IPS DF 19.7 (cell line): ENCODE results near the gene ACE.

ENCODE experiments used
- DNase-seq: peaks from one replicate; pipeline ENCODE4 v3.0.0-alpha.2; 2013; ENCODE audit warnings: low read depth, low spot score

ACE gene

GRCh38 chr17:63476854-63477479 lies at the start of gene ACE:
Gene ACE (plus strand): TSS chr17:63477061. CDS start chr17:63477095, 34 bp downstream.
- DNase-seq: no peak

GRCh38 chr17:63429766-63430165 lies 47.1 kb upstream of the ACE start:
- DNase-seq: no peak

GRCh38 chr17:63430223-63430622 lies 46.6 kb upstream of the ACE start:
- no peak for DNase-seq

- DNase-seq: no peak
These were observed 45.3 kb upstream of the ACE start for GRCh38 chr17:63431618-63431938.

- DNase-seq: no peak
These were observed 44.7 kb upstream of the ACE start for GRCh38 chr17:63431939-63432804.

GRCh38 chr17:63433746-63434591 lies 42.9 kb upstream of the ACE start:
- no peak for DNase-seq

- DNase-seq: no peak
These were observed 41.8 kb upstream of the ACE start for GRCh38 chr17:63434951-63435571.

- no peak for DNase-seq
These were observed 41.0 kb upstream of the ACE start for GRCh38 chr17:63435681-63436522.

- no peak for DNase-seq
These were observed 40.2 kb upstream of the ACE start for GRCh38 chr17:63436523-63437110.

GRCh38 chr17:63437287-63438091 lies 39.4 kb upstream of the ACE start:
- DNase-seq: no peak

- DNase-seq: no peak
These were observed 38.5 kb upstream of the ACE start for GRCh38 chr17:63438092-63439051.

GRCh38 chr17:63439687-63440086 lies 37.2 kb upstream of the ACE start:
- no peak for DNase-seq

- no peak for DNase-seq
These were observed 36.6 kb upstream of the ACE start for GRCh38 chr17:63440127-63440769.

GRCh38 chr17:63440770-63441335 lies 36.0 kb upstream of the ACE start:
- no peak for DNase-seq

- DNase-seq: no peak
These were observed 35.2 kb upstream of the ACE start for GRCh38 chr17:63441654-63442053.

GRCh38 chr17:63442074-63442473 lies 34.8 kb upstream of the ACE start:
- no peak for DNase-seq

GRCh38 chr17:63442549-63443035 lies 34.3 kb upstream of the ACE start:
- no peak for DNase-seq

GRCh38 chr17:63443053-63443452 lies 33.8 kb upstream of the ACE start:
- no peak for DNase-seq
